ENCODE measurements around the gene REXO1.
A peak's percentile ranks its signal among the peaks of the same experiment; 100 is the strongest.

The REXO1 gene

DNA sequence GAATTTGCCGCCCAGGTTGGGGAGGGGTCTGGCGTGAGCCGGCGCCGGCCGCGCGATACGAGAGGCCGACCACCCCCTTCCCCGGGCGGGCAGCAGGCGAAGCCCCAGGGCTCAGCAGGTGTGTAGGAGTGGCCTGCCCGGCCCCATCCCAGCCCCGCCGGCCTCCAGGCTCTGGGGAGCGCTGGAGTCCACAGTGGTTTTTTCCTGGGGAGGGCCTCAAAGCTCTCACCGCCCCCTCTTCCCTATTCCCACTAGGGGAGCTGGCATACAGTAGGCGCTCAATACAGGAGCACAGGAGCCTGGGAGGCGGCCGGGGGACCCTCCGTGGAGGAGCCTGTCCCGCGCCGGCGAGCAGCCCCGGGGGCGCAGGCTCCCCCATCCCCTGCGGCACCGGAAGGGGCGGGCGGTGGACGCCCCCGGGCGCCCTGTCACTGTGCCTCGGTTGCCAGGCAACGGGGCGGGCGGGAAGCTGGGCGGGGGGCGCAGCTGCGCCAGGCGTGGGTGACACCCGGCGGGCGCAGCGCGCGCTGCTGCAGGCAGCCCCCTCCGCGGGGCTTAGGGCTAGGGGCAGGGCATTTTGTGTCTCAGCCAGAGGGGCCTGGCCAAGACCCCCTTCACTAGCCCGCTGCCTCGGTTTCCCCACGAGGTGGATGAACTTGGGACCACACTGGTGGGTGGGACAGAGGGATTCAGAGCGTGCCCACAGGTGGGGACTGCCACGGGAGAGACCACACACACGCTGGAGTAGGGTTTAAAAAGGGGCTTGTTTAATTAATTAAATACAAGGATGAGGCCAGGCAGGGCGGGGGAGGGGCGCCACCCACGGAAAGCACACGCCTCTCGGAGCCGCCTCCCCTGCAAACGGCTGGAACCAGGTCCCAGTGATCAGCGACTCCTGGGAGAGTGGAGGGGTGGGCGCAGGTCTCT, 3.6 kb upstream of the REXO1 start:
- TF ChIP-seq GATA1 (IDR thresholded peaks at IDR 0.05; ENCODE audit: low read depth, low read length) (no peak), POLR2A (IDR thresholded peaks at IDR 0.05; ENCODE audit: low read length) (no peak)
- peak; percentile 65 to 76 for DNase-seq

DNA sequence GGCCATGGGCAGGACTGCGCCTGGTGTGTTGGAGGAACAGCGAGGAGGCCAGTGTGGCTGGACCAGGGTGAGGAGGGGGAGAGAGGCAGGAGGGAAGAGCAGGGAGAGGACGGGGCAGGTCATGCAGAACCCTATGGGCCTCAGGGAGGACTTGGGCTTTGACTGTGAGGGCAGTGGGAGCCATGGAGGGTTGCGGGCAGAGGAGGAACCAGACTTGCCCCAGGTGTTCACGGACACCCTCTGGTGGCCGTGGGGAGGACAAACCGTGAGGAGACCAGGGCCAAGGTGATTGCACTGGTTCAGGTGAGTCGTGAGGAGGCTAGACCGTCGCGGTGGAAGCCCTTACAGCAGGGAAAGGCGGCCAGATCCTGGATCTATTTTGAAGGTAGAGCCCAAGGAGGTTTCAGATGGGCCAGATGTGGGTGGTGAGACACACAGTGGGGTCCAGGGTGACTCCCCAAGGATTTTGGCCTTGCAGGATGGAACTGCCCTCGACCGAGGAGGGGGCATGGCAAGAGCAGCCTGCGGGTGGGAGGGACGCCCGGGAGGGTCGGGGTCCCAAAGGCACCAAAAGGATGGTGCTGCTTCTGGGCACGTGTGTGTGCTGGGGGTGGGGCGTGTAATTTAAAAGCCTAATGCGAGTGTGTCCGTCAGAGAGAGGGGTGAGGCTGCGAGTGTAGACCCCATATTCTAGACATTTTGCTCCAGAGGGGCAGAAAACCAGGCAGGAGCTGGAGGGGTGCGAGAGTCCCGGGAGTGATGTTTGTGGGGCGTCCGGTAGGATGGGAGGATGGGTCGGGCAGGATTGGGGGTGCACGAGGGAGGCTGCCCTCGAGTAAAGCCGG, 2.7 kb upstream of the REXO1 start:
- TF ChIP-seq GATA1 (IDR thresholded peaks at IDR 0.05; ENCODE audit: low read depth, low read length) (no peak), POLR2A (IDR thresholded peaks at IDR 0.05; ENCODE audit: low read length) (no peak)
- DNase-seq = no peak

DNA sequence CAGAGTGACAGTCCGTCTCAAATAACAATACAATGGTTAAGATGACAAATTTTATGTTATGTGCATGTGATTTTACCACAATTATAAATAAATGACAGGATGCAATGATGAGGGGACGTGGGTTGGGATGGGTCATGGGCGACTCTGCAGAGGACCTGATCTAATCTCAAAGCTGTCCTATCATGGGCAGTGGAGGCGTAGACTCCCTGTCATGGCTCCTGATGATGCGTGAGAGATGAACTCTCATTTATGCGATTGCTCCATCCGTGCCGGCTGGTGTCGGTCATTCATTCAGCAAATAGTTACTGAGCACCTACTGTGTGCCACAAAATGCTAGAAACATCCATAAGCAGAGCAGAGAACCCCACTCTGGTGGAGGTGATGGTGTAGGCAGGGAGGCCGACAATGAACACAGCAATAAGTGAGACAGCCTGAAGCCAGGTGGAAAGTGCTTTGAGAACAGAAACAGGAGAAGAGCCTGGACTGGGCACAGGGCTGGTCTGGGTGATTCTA, 1.7 kb upstream of the REXO1 start:
- no peak for TF ChIP-seq POLR2A (IDR thresholded peaks at IDR 0.05; ENCODE audit: low read length)
- no peak for TF ChIP-seq GATA1 (IDR thresholded peaks at IDR 0.05; ENCODE audit: low read depth, low read length)
- DNase-seq = no peak

DNA sequence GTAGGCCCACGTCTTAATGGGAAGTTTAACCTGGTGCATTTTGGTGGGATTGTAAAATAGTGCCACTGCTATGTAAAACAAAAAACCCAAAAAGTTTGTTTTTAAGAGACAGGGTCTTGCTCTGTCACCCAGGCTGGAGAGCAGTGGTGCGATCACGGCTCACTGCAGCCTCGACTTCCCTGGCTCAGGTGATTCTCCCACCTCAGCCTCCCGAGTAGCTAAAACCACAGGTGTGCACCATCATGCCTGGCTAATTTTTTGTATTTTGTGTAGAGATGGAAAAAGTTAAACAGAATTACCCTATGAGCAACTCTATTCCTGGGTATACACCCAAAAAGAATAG, 820 bp upstream of the REXO1 start:
- no peak for DNase-seq
- no peak for TF ChIP-seq GATA1 (IDR thresholded peaks at IDR 0.05; ENCODE audit: low read depth, low read length)
- no peak for TF ChIP-seq POLR2A (IDR thresholded peaks at IDR 0.05; ENCODE audit: low read length)

DNA sequence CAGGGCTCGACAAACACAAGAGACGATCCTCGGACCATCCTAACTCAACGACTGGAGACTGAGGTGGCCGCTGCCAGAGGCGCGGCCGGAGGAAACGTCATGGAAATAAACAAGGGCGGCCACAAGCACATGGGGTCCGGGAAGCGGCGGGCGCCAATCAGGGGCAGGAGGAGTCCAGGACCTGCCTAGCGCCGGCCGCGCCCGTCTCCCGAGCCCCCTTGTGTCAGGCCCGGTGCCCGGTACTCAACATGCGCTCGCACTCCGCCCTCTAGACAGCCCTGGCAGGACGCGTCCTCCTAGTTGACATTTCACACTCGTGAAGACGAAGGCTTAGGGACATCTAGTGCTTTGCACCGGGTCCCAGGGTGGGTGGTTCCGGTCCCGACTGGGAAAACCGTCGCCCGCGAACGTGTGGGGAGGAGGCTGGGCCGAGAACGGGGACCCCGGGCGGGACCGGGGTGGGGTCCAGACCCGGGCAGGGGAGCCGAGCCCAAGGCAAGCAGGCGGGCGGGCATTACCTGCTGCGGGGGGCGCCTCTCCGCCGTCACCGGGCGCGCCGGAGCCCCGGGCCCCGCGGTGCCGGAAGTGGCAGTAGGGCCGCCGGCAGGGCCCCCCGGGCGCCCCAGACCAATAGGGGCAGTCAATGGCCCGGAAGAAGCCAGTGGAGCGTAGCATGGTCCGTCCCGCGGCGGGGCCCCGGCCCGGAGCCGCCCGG, 442 bp downstream of the REXO1 start:
- peak; percentile 87 to 90 for DNase-seq
- TF ChIP-seq POLR2A (IDR thresholded peaks at IDR 0.05; ENCODE audit: low read length) = no peak
- TF ChIP-seq GATA1 (IDR thresholded peaks at IDR 0.05; ENCODE audit: low read depth, low read length) = no peak

DNA sequence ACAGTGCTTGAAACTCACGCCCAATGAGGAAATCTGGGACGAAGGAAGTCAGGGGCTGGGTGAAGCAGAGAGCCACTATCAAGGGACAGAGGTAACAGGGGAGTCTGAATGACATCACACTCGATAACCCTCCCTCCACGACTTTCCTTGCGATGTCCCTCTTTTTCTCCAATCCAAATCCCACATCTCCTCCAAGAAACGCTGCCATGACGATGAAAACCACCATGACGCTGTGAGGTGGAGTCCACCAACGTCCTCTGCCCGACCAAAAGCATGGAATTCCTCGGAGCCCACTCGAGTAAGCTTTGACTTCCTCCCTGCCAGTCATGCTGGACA, 967 bp downstream of the REXO1 start:
- DNase-seq = no peak
- TF ChIP-seq POLR2A (IDR thresholded peaks at IDR 0.05; ENCODE audit: low read length) (no peak), GATA1 (IDR thresholded peaks at IDR 0.05; ENCODE audit: low read depth, low read length) (no peak)

DNA sequence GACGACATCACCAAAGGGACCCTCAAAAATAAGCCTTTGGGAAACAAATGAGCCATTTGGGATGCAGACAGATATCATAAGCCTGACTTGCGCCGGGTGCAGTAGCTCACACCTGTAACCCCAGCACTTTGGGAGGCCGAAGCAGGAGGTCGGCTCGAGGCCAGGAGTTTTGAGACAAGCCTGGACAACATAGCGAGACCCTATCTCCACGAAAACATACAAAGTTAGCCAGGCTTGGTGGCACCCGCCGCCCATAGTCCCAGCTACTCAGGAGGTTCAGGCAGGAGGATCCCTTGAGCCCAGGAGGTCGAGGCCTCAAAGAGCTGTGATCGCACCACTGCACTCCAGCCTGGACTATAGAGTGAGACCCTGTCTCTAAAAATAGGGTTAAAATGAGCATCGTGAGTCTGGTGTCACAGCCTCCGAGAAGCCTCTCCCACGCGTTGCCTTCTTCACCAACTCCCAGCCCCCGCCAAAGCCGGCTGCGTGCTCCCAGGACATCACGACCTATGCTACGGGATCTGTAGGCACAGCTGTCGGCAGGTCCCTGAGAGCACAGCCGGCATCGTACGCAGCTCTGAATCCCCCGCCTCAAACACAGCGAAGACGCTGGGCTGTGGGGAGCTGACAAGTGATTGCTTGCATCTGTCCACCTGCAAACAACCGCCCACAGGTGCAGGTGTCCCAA, 1.6 kb downstream of the REXO1 start:
- TF ChIP-seq POLR2A (IDR thresholded peaks at IDR 0.05; ENCODE audit: low read length) (no peak), GATA1 (IDR thresholded peaks at IDR 0.05; ENCODE audit: low read depth, low read length) (no peak)
- DNase-seq = no peak

DNA sequence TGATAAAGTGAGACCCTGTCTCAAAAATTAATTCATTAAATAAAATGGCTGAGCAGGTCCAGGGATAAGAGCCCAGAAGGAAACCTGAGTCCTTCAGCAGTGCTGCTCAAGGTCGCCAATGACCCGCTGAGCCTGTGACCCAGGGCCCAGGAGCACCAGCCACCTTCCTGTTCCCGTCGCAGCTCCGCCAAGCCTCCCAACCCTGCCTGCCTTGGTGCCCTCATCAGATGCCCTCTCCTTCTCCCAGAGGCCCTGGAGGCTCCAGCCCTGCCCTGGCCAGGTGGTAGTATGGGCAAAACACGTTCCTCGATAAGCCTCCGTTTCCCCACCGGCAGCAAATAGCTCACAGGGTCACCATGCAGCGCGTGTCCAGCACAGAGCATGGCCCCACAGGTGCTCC, 2.6 kb downstream of the REXO1 start:
- no peak for DNase-seq
- TF ChIP-seq POLR2A (IDR thresholded peaks at IDR 0.05; ENCODE audit: low read length) (no peak), GATA1 (IDR thresholded peaks at IDR 0.05; ENCODE audit: low read depth, low read length) (no peak)

DNA sequence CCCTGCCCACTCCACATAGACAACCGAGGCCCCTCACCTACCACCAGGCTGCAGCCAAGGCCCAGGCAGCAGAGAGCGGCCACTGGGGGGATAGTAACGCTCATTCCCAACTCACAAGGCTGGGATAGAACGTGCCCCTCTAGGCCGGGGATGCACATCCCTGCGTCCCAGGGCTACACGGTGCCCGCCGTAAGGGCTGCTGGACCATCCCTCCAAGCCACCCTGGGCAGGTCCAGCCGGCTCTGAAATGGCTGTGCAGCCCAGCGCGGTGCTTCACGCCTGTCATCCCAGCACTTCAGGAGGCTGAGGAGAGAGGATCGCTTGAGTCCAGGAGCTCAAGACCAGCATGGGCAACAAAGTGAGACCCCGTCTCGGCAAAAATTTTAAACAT, 3.2 kb downstream of the REXO1 start:
- TF ChIP-seq GATA1 (IDR thresholded peaks at IDR 0.05; ENCODE audit: low read depth, low read length) (no peak), POLR2A (IDR thresholded peaks at IDR 0.05; ENCODE audit: low read length) (no peak)
- DNase-seq = no peak

DNA sequence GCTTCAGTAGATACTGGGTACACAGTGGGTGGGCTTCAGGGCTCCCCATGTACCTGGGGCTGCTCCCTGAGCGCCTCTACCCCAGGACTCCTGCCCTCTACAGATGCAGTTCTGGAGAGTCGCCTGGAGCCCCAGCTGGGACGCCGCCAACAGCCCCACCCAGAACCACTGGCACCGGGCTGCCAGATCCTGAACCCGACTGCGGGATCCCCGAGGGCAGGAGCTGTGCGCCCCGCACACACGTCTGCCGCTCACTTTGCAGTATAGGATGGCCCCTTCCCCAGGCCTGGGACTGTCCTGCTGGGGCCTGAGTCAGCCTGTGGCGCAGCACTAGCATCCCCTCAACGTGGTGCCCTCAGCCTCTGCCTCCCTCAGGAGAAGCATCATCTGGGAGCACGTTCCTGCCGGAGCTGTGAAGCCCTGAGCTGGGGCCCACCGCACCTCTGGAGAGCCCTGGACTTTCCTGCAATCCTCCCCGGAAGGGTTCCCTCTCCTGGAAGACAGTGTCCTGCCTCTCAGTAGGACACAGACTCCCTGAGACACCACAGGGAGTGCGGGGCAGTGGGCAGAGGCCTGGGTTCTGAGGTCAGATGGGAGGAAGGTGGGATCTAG, 3.7 kb downstream of the REXO1 start:
- no peak for TF ChIP-seq GATA1 (IDR thresholded peaks at IDR 0.05; ENCODE audit: low read depth, low read length)
- TF ChIP-seq POLR2A (IDR thresholded peaks at IDR 0.05; ENCODE audit: low read length) = no peak
- DNase-seq = no peak

DNA sequence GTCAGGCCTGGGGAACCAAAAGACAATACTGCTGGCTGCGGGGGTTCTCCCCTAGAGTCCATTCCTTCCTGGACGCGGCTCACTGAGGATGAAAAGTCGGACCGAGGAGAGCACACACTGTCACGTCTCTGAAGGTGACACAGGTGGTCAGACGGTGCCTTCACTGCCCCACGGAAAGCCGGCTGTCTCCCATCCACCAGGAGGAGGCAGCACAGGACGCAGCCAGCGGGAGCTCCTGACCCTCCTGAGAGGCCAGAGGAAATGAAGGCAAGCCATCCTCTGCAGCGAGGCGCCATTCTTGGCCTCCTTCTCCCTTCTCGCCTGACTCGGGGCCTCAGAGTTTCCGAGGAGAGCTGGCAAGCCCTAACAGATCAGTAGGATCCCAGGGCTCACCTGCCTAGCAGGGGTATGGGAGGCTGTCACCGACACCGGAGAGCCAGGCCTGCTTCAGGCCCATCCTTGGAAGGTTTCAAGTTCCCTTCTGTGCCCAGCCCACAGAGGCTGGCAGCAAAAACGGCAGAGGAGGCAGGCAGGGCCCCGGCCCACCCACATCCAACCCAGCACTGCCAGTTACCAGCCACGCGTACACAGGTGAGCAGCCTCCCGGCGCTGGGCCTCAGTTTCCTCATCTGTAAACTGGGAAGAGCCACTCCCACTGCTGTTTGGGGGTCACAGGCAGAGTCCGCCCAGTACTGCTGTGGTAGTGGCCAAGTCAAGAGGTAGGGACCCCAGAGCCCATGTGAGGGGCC, 4.5 kb downstream of the REXO1 start:
- TF ChIP-seq POLR2A (IDR thresholded peaks at IDR 0.05; ENCODE audit: low read length) (no peak), GATA1 (IDR thresholded peaks at IDR 0.05; ENCODE audit: low read depth, low read length) (no peak)
- DNase-seq = no peak

DNA sequence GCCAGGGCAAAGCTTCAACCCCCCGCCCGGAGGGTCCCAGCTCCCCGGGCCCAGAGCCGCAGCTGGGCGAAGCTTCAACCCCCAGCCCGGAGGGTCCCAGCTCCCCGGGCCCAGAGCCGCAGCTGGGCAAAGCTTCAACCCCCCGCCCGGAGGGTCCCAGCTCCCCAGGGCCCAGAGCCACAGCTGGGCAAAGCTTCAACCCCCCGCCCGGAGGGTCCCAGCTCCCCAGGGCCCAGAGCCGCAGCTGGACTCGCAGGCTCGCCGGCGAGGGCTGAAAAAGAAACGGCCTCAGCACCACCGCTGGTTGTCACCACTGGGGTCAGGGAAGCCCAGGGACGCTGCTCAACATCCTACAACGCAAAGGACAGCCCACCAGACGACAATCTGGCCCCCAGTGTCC, 5.2 kb downstream of the REXO1 start:
- no peak for TF ChIP-seq POLR2A (IDR thresholded peaks at IDR 0.05; ENCODE audit: low read length)
- no peak for TF ChIP-seq GATA1 (IDR thresholded peaks at IDR 0.05; ENCODE audit: low read depth, low read length)
- DNase-seq = no peak

Data from erythroblast (primary cell).